T-cell (primary cell): Measurements from ENCODE around the gene TBCEL. TPM values are rescaled to one million over a fixed set of nuclear protein-coding genes. Genes with fewer than 3 reads are reported as not detected.

Experiments
- ATAC-seq, 4 experiments: fragments of 200-7000 bp in 3 of 4; fragments of 150-1000 bp in 1 of 4; cut with Tn5 transposase; replicated peaks in 1 of 4; 1 replicate in 3 of 4; 2 replicates in 1 of 4; pipeline ENCODE4 v1.10.0; 2021; ENCODE audit warnings: moderate library complexity in 3 of 4, mild to moderate bottlenecking in 2 of 4, moderate number of reproducible peaks in 1 of 4
- CTCF ChIA-PET, 2 donors: fragments of 300-600 bp; sonication (Branson Sonifier 250); formaldehyde crosslinking; loops; one replicate each; lab custom pipeline; 2022; ENCODE audit warnings: antibody characterized with exemption in 2 of 2; lab: Charles Lee
- POLR2A ChIA-PET, 2 donors: fragments of 300-600 bp; sonication (Branson Sonifier 250); formaldehyde crosslinking; loops; one replicate each; lab custom pipeline; 2022; ENCODE audit warnings: antibody characterized with exemption in 2 of 2; lab: Charles Lee
- DNase-seq, 35 experiments: peaks; one replicate each; pipeline versions ENCODE4 v3.0.0 to v3.0.0-alpha.2; 2013 to 2023
- H3K27ac ChIP-seq: one replicate; pipeline ENCODE4 v1.5.1; 2013; ENCODE audit warnings: low read length
- H3K27me3 ChIP-seq, 2 experiments: replicated peaks in 1 of 2; 1 replicate in 1 of 2; 2 replicates in 1 of 2; pipeline versions ENCODE4 v1.6.1 to v1.7.0; 2013; ENCODE audit warnings: low read length in 1 of 2, mixed read lengths in 1 of 2; ENCODE audit not compliant: control insufficient read depth in 2 of 2, insufficient read depth in 2 of 2; ENCODE audit errors: extremely low read depth in 1 of 2
- H3K36me3 ChIP-seq, 2 donors: 1 replicate in 1 of 2; 2 replicates in 1 of 2; pipeline versions ENCODE4 v1.6.1 to v1.7.0; 2013; ENCODE audit warnings: low read length in 1 of 2; ENCODE audit not compliant: control insufficient read depth in 2 of 2, insufficient read depth in 1 of 2; ENCODE audit errors: extremely low read depth in 1 of 2
- H3K4me1 ChIP-seq, 2 experiments: 1 replicate in 1 of 2; 2 replicates in 1 of 2; pipeline versions ENCODE4 v1.6.1 to v1.7.0; 2013; ENCODE audit warnings: low read length in 2 of 2, mixed read lengths in 1 of 2; ENCODE audit not compliant: insufficient read depth in 2 of 2, control insufficient read depth in 1 of 2; ENCODE audit errors: extremely low read depth in 1 of 2
- H3K4me3 ChIP-seq, 2 donors: 1 replicate in 1 of 2; 2 replicates in 1 of 2; pipeline versions ENCODE4 v1.5.1 to v1.7.0; 2013; ENCODE audit warnings: mild to moderate bottlenecking in 2 of 2, low read length in 1 of 2, moderate library complexity in 1 of 2; ENCODE audit not compliant: control insufficient read depth in 1 of 2; ENCODE audit errors: extremely low read depth in 1 of 2
- H3K9me3 ChIP-seq: 2 replicates; pipeline ENCODE4 v1.7.0; 2013
- H3K27ac Mint-ChIP-seq, 2 donors: one replicate each; pipeline ENCODE4 v1.8.0; 2020 to 2021; ENCODE audit warnings: mild to moderate bottlenecking in 2 of 2, mixed read lengths in 2 of 2
- H3K27me3 Mint-ChIP-seq, 2 donors: one replicate each; pipeline ENCODE4 v1.8.0; 2021 to 2022; ENCODE audit warnings: mixed read lengths in 2 of 2
- H3K36me3 Mint-ChIP-seq: one replicate; pipeline ENCODE4 v1.8.0; 2021; ENCODE audit warnings: mixed read lengths
- H3K4me1 Mint-ChIP-seq, 3 donors: one replicate each; pipeline ENCODE4 v1.8.0; 2020 to 2022; ENCODE audit warnings: mixed read lengths in 3 of 3, mild to moderate bottlenecking in 1 of 3
- H3K4me3 Mint-ChIP-seq, 3 donors: one replicate each; pipeline ENCODE4 v1.8.0; 2020 to 2022; ENCODE audit warnings: mild to moderate bottlenecking in 3 of 3, mixed read lengths in 3 of 3, moderate library complexity in 3 of 3
- H3K9me3 Mint-ChIP-seq, 3 donors: one replicate each; pipeline ENCODE4 v1.8.0; 2020 to 2022; ENCODE audit warnings: mixed read lengths in 3 of 3
- WGBS: methylation state at CpG from one replicate; pipeline ENCODE4 v1.1.5; 2013; ENCODE audit warnings: missing lambda C conversion rate; ENCODE audit not compliant: insufficient coverage; 5-methylcytosine and 5-hydroxymethylcytosine counted together
- total RNA-seq, 35 experiments: library from RNA in 6 of 35; stranded (reverse) in 6 of 35; fragments of 120-200 nt in 1 of 35; gene quantifications; one replicate each; pipeline versions ENCODE4 v1.2.1 to v1.2.4 and lab custom pipeline; 2013 to 2026

TBCEL gene
- total RNA-seq, 5 donors from 2014 or later (not counting 1 experiment from before 2014, with no cell fraction given): 16.0 to 26.4 (median 19.0) TPM

GRCh38 chr11:121059605-121060004 is 35.7 kb downstream of the TBCEL start:
- Mint-ChIP-seq H3K9me3 (no peaks in the 10 kb centered on the region), H3K4me1 (no peaks in the 10 kb centered on the region), H3K4me3 (no peak overlapping the region), H3K27ac (no peak overlapping the region), H3K27me3 (no peaks in the 10 kb centered on the region), H3K36me3 (peaks cover 74% of the 10 kb centered on the region)
- ATAC-seq (no peak), DNase-seq (no peak)
- Histone ChIP-seq H3K4me3 (no peak overlapping the region), H3K36me3 (peaks cover 0 to 28% of the 10 kb centered on the region in 2 donors), H3K4me1 (no peaks in the 10 kb centered on the region), H3K9me3 (no peaks in the 10 kb centered on the region), H3K27me3 (no peaks in the 10 kb centered on the region), H3K27ac (no peak overlapping the region)
- CTCF ChIA-PET: no interaction called here
- no CpG with 5 or more reads among the region's 3 CpGs for WGBS
- POLR2A ChIA-PET: no interaction called here

GRCh38 chr11:121063728-121064127 is 39.8 kb downstream of the TBCEL start:
- ATAC-seq (no peak), DNase-seq (peak in 1 of 35 experiments; percentile 4)
- Mint-ChIP-seq H3K9me3 (no peaks in the 10 kb centered on the region), H3K4me1 (no peaks in the 10 kb centered on the region), H3K27me3 (no peaks in the 10 kb centered on the region), H3K36me3 (peaks cover 65% of the 10 kb centered on the region), H3K4me3 (no peak overlapping the region), H3K27ac (no peak overlapping the region)
- Histone ChIP-seq H3K36me3 (peaks cover 3 to 27% of the 10 kb centered on the region in 2 donors), H3K27me3 (no peaks in the 10 kb centered on the region), H3K4me1 (no peaks in the 10 kb centered on the region), H3K27ac (no peak overlapping the region), H3K9me3 (no peaks in the 10 kb centered on the region), H3K4me3 (no peak overlapping the region)
- CTCF ChIA-PET: no interaction called here
- no CpG with 5 or more reads among the region's 2 CpGs for WGBS
- POLR2A ChIA-PET: no interaction called here

GRCh38 chr11:121066623-121067022 is 42.7 kb downstream of the TBCEL start:
- H3K36me3 Mint-ChIP-seq: peaks cover 72% of the 10 kb centered on the region

DNA sequence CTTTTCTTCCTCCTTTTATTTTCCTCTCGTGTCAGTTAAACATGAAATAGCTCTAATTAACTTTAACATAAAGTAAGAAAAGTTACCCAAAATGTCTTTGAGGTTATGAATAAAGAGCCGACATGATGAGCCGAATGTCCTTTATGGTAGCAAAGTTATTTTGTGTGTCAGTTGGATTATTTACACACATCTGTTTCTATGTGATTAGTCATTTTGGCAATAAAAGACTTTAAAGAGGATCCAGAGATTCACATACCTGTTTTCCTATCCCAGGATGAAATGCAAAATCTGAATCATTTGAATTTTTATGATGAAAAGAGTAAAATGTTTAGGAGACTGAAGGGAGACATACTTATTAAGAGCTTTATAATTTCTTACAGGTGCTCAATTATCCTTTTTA is 43.1 kb downstream of the TBCEL start:
- DNase-seq: no peak
- peaks cover 3 to 31% of the 10 kb centered on the region in 2 donors for H3K36me3 ChIP-seq
- no CpG with 5 or more reads among the region's 3 CpGs for WGBS
- no peak overlapping the region for H3K27ac ChIP-seq
- H3K9me3 ChIP-seq: no peaks in the 10 kb centered on the region
- H3K27me3 ChIP-seq: no peaks in the 10 kb centered on the region
- H3K4me1 Mint-ChIP-seq: no peaks in the 10 kb centered on the region
- no peaks in the 10 kb centered on the region for H3K27me3 Mint-ChIP-seq
- ChIA-PET POLR2A (interaction anchor here in 1 of 2 donors (0.6 kb wide), 1 partner anchor 44 kb away, joined by 3 read pairs; no protein-coding TSS in a partner anchor), CTCF (interaction anchor here in 1 of 2 donors (0.6 kb wide), 1 partner anchor 36 kb away, joined by 3 read pairs; no protein-coding TSS in a partner anchor)
- no peak for ATAC-seq
- no peaks in the 10 kb centered on the region for H3K4me1 ChIP-seq
- no peak overlapping the region for H3K4me3 Mint-ChIP-seq
- H3K27ac Mint-ChIP-seq: no peak overlapping the region
- H3K36me3 Mint-ChIP-seq: peaks cover 76% of the 10 kb centered on the region
- peaks cover 4% of the 10 kb centered on the region in 3 donors for H3K9me3 Mint-ChIP-seq
- H3K4me3 ChIP-seq: no peak overlapping the region

More at GRCh38 chr11:121066623-121067022, 42.7 kb downstream of the TBCEL start:
- Mint-ChIP-seq H3K4me1 (no peaks in the 10 kb centered on the region), H3K27ac (no peak overlapping the region), H3K27me3 (no peaks in the 10 kb centered on the region), H3K4me3 (no peak overlapping the region), H3K9me3 (peaks cover 4% of the 10 kb centered on the region in 3 donors)
- no CpG with 5 or more reads among the region's 3 CpGs for WGBS
- Histone ChIP-seq H3K36me3 (peaks cover 3 to 31% of the 10 kb centered on the region in 2 donors), H3K4me1 (no peaks in the 10 kb centered on the region), H3K27me3 (no peaks in the 10 kb centered on the region), H3K4me3 (no peak overlapping the region), H3K27ac (no peak overlapping the region), H3K9me3 (no peaks in the 10 kb centered on the region)
- ATAC-seq (no peak), DNase-seq (no peak)
- CTCF ChIA-PET: interaction anchor here in 1 of 2 donors (0.6 kb wide), 1 partner anchor 36 kb away, joined by 3 read pairs; no protein-coding TSS in a partner anchor
- POLR2A ChIA-PET: interaction anchor here in 1 of 2 donors (0.6 kb wide), 1 partner anchor 44 kb away, joined by 3 read pairs; no protein-coding TSS in a partner anchor

DNA sequence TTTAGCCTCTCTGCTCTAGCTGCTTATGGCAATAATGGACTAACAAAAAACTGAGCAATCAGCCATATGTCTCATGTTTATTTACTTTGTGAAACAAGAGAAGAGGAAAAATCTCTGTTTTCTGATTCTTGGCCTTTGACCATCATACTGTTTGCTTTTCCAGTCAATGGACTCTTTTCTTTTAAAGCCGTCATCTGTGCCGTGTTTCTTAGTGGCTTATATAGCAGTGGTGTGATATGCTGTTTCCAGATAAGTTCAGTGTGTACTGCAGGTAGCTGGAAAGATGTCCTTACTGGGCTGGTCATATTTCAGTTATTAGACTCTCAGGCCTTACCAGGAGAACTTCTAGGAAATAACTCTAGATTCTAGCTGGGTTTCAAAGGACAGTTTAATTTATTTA is 43.6 kb downstream of the TBCEL start:
- Mint-ChIP-seq H3K9me3 (peaks cover 4% of the 10 kb centered on the region in 3 donors), H3K36me3 (peaks cover 75% of the 10 kb centered on the region), H3K27ac (no peak overlapping the region), H3K4me3 (no peak overlapping the region), H3K27me3 (no peaks in the 10 kb centered on the region), H3K4me1 (no peaks in the 10 kb centered on the region)
- H3K4me1 ChIP-seq: no peaks in the 10 kb centered on the region
- ATAC-seq (no peak), DNase-seq (no peak)
- H3K9me3 ChIP-seq: no peaks in the 10 kb centered on the region
- H3K4me3 ChIP-seq: no peak overlapping the region
- WGBS: 100% methylated on average over 1 of the region's 2 CpGs
- ChIA-PET POLR2A (no interaction called here), CTCF (interaction anchor here in 1 of 2 donors (0.7 kb wide), 1 partner anchor 1925 kb away, joined by 3 read pairs; no protein-coding TSS in a partner anchor)
- H3K27ac ChIP-seq: no peak overlapping the region
- peaks cover 3 to 31% of the 10 kb centered on the region in 2 donors for H3K36me3 ChIP-seq
- no peaks in the 10 kb centered on the region for H3K27me3 ChIP-seq

DNA sequence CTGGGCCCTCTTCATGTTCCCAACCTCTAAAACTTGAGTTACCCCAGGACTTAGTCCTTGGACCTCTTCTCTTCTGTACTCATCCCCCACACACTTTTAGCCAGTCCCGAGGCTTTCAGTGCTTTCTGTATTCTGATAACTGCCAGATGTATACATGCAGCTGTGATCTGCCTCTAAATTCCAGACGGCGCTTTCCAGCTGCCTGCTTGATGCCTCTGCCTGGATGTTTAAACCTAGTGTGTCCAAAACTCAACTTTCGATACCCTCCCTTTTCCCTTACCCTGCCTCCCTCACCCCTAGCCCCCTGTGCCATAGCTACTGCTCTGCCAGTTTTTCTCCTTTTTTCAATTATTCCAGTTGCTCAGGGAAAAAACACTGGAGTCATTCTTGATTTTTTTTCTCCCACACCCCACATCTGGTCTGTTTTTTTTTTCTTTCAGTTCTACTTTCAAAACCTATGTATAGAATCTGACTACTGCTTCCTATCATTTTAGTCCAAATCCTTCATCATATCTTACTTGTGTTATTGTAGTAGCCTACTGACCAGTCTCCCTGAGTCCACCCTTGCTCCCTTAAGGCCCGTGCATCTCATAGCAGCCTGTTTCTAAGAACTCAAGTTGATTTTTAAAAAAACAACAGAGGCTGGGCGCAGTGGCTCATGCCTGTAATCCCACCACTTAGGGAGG is 44.2 kb downstream of the TBCEL start:
- H3K27ac ChIP-seq: no peak overlapping the region
- no peaks in the 10 kb centered on the region for H3K4me1 Mint-ChIP-seq
- H3K27me3 ChIP-seq: no peaks in the 10 kb centered on the region
- no peaks in the 10 kb centered on the region for H3K4me1 ChIP-seq
- no peak overlapping the region for H3K4me3 ChIP-seq
- DNase-seq (no peak), ATAC-seq (no peak)
- ChIA-PET POLR2A (no interaction called here), CTCF (interaction anchor here in 1 of 2 donors (0.6 to 0.7 kb wide), 2 partner anchors 695 to 1924 kb away, joined by 3 read pairs; no protein-coding TSS in a partner anchor)
- H3K27me3 Mint-ChIP-seq: no peaks in the 10 kb centered on the region
- 100% methylated on average over 6 of the region's 6 CpGs for WGBS
- H3K9me3 Mint-ChIP-seq: peaks cover 4% of the 10 kb centered on the region in 3 donors
- no peaks in the 10 kb centered on the region for H3K9me3 ChIP-seq
- peaks cover 3 to 25% of the 10 kb centered on the region in 2 donors for H3K36me3 ChIP-seq
- H3K27ac Mint-ChIP-seq: no peak overlapping the region
- peaks cover 72% of the 10 kb centered on the region for H3K36me3 Mint-ChIP-seq
- no peak overlapping the region for H3K4me3 Mint-ChIP-seq
